HG03469 (cell line): Measurements from ENCODE around the gene HSPA1A.
"Not testable (repeated sequence)": the region's sequence is repeated elsewhere in the genome, so short reads cannot be mapped to it uniquely, and the experiment has no call there.

Experiments used
- ATAC-seq: cut with Tn5 transposase; IDR thresholded peaks from one replicate; pipeline ENCODE4 v1.9.1; 2021; ENCODE audit warnings: mild to moderate bottlenecking, moderate library complexity, moderate number of reproducible peaks; ENCODE audit not compliant: unreplicated experiment

Gene HSPA1A

GRCh38 chr6:31780507-31781243 is 34.7 kb upstream of the HSPA1A start:
- ATAC-seq, result no peak

GRCh38 chr6:31781244-31782125 is 33.9 kb upstream of the HSPA1A start:
- ATAC-seq, result no peak

GRCh38 chr6:31782126-31782855 is 33.1 kb upstream of the HSPA1A start:
- ATAC-seq, result no peak

- no peak for ATAC-seq
These were observed 31.0 kb upstream of the HSPA1A start for GRCh38 chr6:31784098-31784925.

GRCh38 chr6:31785475-31785874 is 29.9 kb upstream of the HSPA1A start:
- no peak for ATAC-seq

- ATAC-seq, result no peak
These were observed 23.8 kb upstream of the HSPA1A start for GRCh38 chr6:31791324-31792089.

- no peak for ATAC-seq
These were observed 23.3 kb upstream of the HSPA1A start for GRCh38 chr6:31792090-31792374.

GRCh38 chr6:31792761-31793171 is 22.6 kb upstream of the HSPA1A start:
- no peak for ATAC-seq

- ATAC-seq, result not testable (repeated sequence)
These were observed 21.5 kb upstream of the HSPA1A start for GRCh38 chr6:31793927-31794245.

GRCh38 chr6:31794294-31794865 is 21.0 kb upstream of the HSPA1A start:
- no peak for ATAC-seq

GRCh38 chr6:31794866-31795615 is 20.3 kb upstream of the HSPA1A start:
- ATAC-seq, result no peak

- peak; percentile 70 for ATAC-seq
These were observed 19.6 kb upstream of the HSPA1A start, which contains the start of gene VARS1 for GRCh38 chr6:31795616-31796298. Gene VARS1, minus strand, starts transcription at chr6:31795752. Its CDS starts 535 bp downstream, at chr6:31795217.

GRCh38 chr6:31796993-31797385 is 18.4 kb upstream of the HSPA1A start:
- ATAC-seq, result no peak

GRCh38 chr6:31797588-31797987 is 17.8 kb upstream of the HSPA1A start:
- no peak for ATAC-seq

- ATAC-seq, result no peak
These were observed 15.6 kb upstream of the HSPA1A start for GRCh38 chr6:31799781-31800180.

- ATAC-seq, result not testable (repeated sequence)
These were observed 14.1 kb upstream of the HSPA1A start for GRCh38 chr6:31801031-31801927.

- no peak for ATAC-seq
These were observed 9.3 kb upstream of the HSPA1A start for GRCh38 chr6:31805939-31806469.
